HepG2 (cell line): Measurements from ENCODE around the gene SERBP1. TPM values are rescaled to one million over a fixed set of nuclear protein-coding genes. Genes with fewer than 3 reads are reported as not detected.

Experiments
- ATAC-seq: fragments of 200-7000 bp; cut with Tn5 transposase; 3 replicates; pipeline ENCODE4 v1.9.1; 2020; ENCODE audit warnings: mild to moderate bottlenecking, moderate library complexity
- BruUV-seq: library from RNA; stranded (reverse); fragments of 400-500 nt; replicated peaks from 2 replicates; lab custom pipeline; 2021; lab: Mats Ljungman, UMichigan
- CTCF ChIA-PET: fragments of 300-600 bp; formaldehyde crosslinking; extraction: SDS; loops from one replicate; lab custom pipeline; 2021; ENCODE audit warnings: low total read pairs, inconsistent platforms, low intra/inter-chr PET ratio; lab: Yijun Ruan, JAX
- POLR2A ChIA-PET: fragments of 350-600 bp; sonication (Branson Sonifier 250); formaldehyde crosslinking; loops from one replicate; lab custom pipeline; 2020; ENCODE audit warnings: antibody characterized with exemption, inconsistent platforms; lab: Yijun Ruan, JAX
- DNase-seq: peaks from one replicate; pipeline ENCODE4 v3.0.0-alpha.2; 2015; ENCODE audit warnings: low spot score
- FAIRE-seq: peaks from 3 replicates; lab custom pipeline; 2011; peaks lifted over from hg19 to GRCh38; lab: Jason Lieb, UNC
- H2AFZ ChIP-seq: one replicate; pipeline ENCODE4 v1.6.1; 2011; ENCODE audit warnings: low read length, inconsistent platforms
- H3K27ac ChIP-seq: fragments of 300-600 bp; 3 replicates; pipeline ENCODE4 v1.8.0; 2011; ENCODE audit warnings: mixed run types, mild to moderate bottlenecking, mixed read lengths, low read length, inconsistent platforms; ENCODE audit not compliant: insufficient read depth; ENCODE audit errors: extremely low read length
- H3K27me3 ChIP-seq, 2 experiments: fragments of 200-600 bp in 1 of 2; 2 replicates in 1 of 2; 3 replicates in 1 of 2; pipeline versions ENCODE4 v1.6.0 to v1.8.0; 2011; ENCODE audit warnings: low read length in 2 of 2, mild to moderate bottlenecking in 2 of 2, moderate library complexity in 2 of 2, inconsistent platforms in 1 of 2; ENCODE audit not compliant: insufficient read depth in 2 of 2, control insufficient read depth in 1 of 2
- H3K36me3 ChIP-seq, 2 experiments: fragments of 200-600 bp in 1 of 2; replicated peaks in 1 of 2; 2 replicates in 1 of 2; 3 replicates in 1 of 2; pipeline versions ENCODE4 v1.5.1 to v1.8.0; 2011; ENCODE audit warnings: low read length in 2 of 2, inconsistent platforms in 1 of 2; ENCODE audit not compliant: insufficient read depth in 2 of 2, control insufficient read depth in 1 of 2
- H3K4me1 ChIP-seq: 2 replicates; pipeline ENCODE4 v1.5.1; 2012; ENCODE audit warnings: low read length, inconsistent platforms; ENCODE audit not compliant: insufficient read depth
- H3K4me2 ChIP-seq: 2 replicates; pipeline ENCODE4 v1.6.0; 2011; ENCODE audit warnings: low read depth, low read length, inconsistent platforms
- H3K4me3 ChIP-seq, 3 experiments: fragments of 200-600 bp in 1 of 3; sonication (generic), shearing (Covaris generic) in 1 of 3; replicated peaks in 1 of 3; 2 replicates each; pipeline ENCODE4 v1.5.1; 2011 to 2016; ENCODE audit warnings: low read length in 3 of 3, inconsistent platforms in 2 of 3, low read depth in 2 of 3, mild to moderate bottlenecking in 2 of 3, control low read depth in 1 of 3, mixed read lengths in 1 of 3; ENCODE audit not compliant: insufficient read depth in 1 of 3
- H3K79me2 ChIP-seq: one replicate; pipeline ENCODE4 v1.6.1; 2011; ENCODE audit warnings: low read length, inconsistent platforms; ENCODE audit not compliant: insufficient read depth
- H3K9ac ChIP-seq: 2 replicates; pipeline ENCODE4 v1.6.0; 2011; ENCODE audit warnings: mild to moderate bottlenecking, low read depth, low read length, inconsistent platforms; ENCODE audit not compliant: insufficient read depth
- H3K9me3 ChIP-seq: 2 replicates; pipeline ENCODE4 v1.5.1; 2012; ENCODE audit warnings: mild to moderate bottlenecking, low read length
- H4K20me1 ChIP-seq: 2 replicates; pipeline ENCODE4 v1.6.0; 2011; ENCODE audit warnings: inconsistent platforms, mild to moderate bottlenecking, low read length, moderate library complexity; ENCODE audit not compliant: insufficient read depth
- ATM ChIP-seq: fragments of 450-650 bp; IDR thresholded peaks from 2 replicates; pipeline ENCODE4 v1.7.1; 2017; ENCODE audit warnings: mild to moderate bottlenecking, borderline replicate concordance
- E2F1 ChIP-seq: sonication (generic); formaldehyde crosslinking; IDR thresholded peaks from 2 replicates; pipeline ENCODE4 v1.5.0; 2020; ENCODE audit warnings: missing genetic modification reagents
- SP4 ChIP-seq: sonication (generic); formaldehyde crosslinking; IDR thresholded peaks from 2 replicates; pipeline ENCODE4 v1.8.1; 2023; ENCODE audit warnings: mild to moderate bottlenecking, missing genetic modification reagents
- TBX3 ChIP-seq: fragments of 450-650 bp; IDR thresholded peaks from 2 replicates; pipeline ENCODE4 v1.6.1; 2017; ENCODE audit warnings: antibody characterized with exemption, mild to moderate bottlenecking, inconsistent platforms, borderline replicate concordance
- ZFP90 ChIP-seq: sonication (generic); formaldehyde crosslinking; IDR thresholded peaks from 2 replicates; pipeline ENCODE4 v1.8.0; 2022; ENCODE audit warnings: missing genetic modification reagents, mild to moderate bottlenecking, inconsistent platforms, borderline replicate concordance
- ZNF468 ChIP-seq: sonication (generic); formaldehyde crosslinking; IDR thresholded peaks from 2 replicates; pipeline ENCODE4 v1.8.0; 2022; ENCODE audit warnings: mild to moderate bottlenecking, moderate library complexity, missing genetic modification reagents
- ZNF557 ChIP-seq: sonication (generic); formaldehyde crosslinking; IDR thresholded peaks from 2 replicates; pipeline ENCODE4 v1.4.0; 2020; ENCODE audit warnings: missing genetic modification reagents
- ZNF768 ChIP-seq: sonication (generic); formaldehyde crosslinking; IDR thresholded peaks from 2 replicates; pipeline ENCODE4 v1.4.0; 2020; ENCODE audit warnings: missing genetic modification reagents
- ZNF780A ChIP-seq: sonication (generic); formaldehyde crosslinking; IDR thresholded peaks from 2 replicates; pipeline ENCODE4 v1.8.0; 2022; ENCODE audit warnings: mild to moderate bottlenecking, missing genetic modification reagents, moderate library complexity
- ZNF800 ChIP-seq: sonication (generic); formaldehyde crosslinking; IDR thresholded peaks from 2 replicates; pipeline ENCODE4 v1.4.0; 2020; ENCODE audit warnings: missing genetic modification reagents
- ZSCAN25 ChIP-seq: sonication (generic); formaldehyde crosslinking; IDR thresholded peaks from 2 replicates; pipeline ENCODE4 v1.8.0; 2022; ENCODE audit warnings: mild to moderate bottlenecking, missing genetic modification reagents
- WGBS: methylation state at CpG from one replicate; pipeline ENCODE4 v1.1.6; 2017; ENCODE audit warnings: low lambda C conversion rate; 5-methylcytosine and 5-hydroxymethylcytosine counted together
- in situ Hi-C: cut with HindIII; loops from 2 replicates; pipeline ENCODE4 v1.10.0; 2017; ENCODE audit warnings: low pct_unique_long_range_greater_than_20kb; ENCODE audit not compliant: extremely low pct_ligation_motif_present
- intact Hi-C: fragments of 100-400 bp; cut with micrococcal nuclease; formaldehyde crosslinking; loops from one replicate; pipeline ENCODE4 v1.10.0; 2022; ENCODE audit not compliant: unreplicated experiment
- polyA plus RNA-seq, 8 experiments: library from polyadenylated mRNA; depleted of rRNA in 3 of 8; stranded (reverse) in 7 of 8; unstranded in 1 of 8; fragments of >200 nt; fragmentation: Illumina TruSeq in 4 of 8; extraction: Trizol in 4 of 8; gene quantifications; 2 replicates each; pipeline versions ENCODE4 v1.2.1 to v1.2.3, GENCODE V29; 2011 to 2016; ENCODE audit warnings: low read depth in 4 of 8, missing spikeins in 1 of 8, mixed read lengths in 1 of 8; ENCODE audit not compliant: insufficient read depth in 1 of 8
- total RNA-seq, 5 experiments: library from RNA; depleted of rRNA; stranded (reverse); fragments of >200 nt; fragmentation: Illumina TruSeq; extraction: Trizol; gene quantifications; 2 replicates each; pipeline ENCODE4 v1.2.3, GENCODE V29; 2016; ENCODE audit warnings: low read depth in 1 of 5
- TF ChIP-seq, protein P1 (sequence below): sonication (generic); formaldehyde crosslinking; IDR thresholded peaks from 2 replicates; pipeline ENCODE4 v1.8.0; 2022; ENCODE audit warnings: missing genetic modification reagents, mild to moderate bottlenecking, inconsistent platforms, borderline replicate concordance
- TF ChIP-seq, protein P2 (sequence below): sonication (generic); formaldehyde crosslinking; conservative IDR thresholded peaks from 2 replicates; pipeline ENCODE4 v1.8.0; 2022; ENCODE audit warnings: low read depth, missing genetic modification reagents

Gene SERBP1
- total and polyA plus RNA-seq, 2 of the 13 experiments (the other 11 are each of a cell fraction or from before 2014, with no cell fraction given): 175 to 281 TPM

DNA sequence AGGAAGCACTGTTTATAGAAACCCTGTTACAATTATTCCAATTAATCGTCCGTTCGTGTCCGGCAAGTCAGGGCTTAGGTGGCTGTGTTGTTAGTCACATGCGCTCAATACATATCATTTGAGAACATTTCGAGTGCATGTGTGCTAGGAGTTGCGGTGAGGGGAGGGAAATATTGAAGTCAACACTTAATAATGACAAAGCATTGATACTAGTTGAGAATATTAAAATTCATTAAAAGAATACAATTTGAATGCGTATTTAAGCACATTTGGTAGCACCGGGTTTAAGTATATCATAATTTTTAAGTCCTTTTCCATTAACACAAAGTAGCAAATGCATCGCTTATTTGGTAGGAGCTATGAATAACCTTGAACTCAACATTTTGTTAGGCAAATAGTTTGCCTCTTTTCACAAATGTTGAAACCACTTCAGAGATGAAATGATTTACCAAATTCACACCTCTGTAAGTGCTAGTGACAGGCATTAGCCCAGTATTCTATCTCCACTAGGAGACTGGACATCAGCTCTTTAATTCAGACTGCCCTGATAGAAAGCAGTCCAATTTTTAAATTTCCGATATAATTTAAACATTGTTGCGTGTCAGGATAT, 1.1 kb upstream of the SERBP1 start:
- H3K9me3 ChIP-seq: no peaks in the 10 kb centered on the region
- TF ChIP-seq ZFP90 (CRISPR knock-in tag) (0 out of 2 replicates have a peak, but pooled peaks have one; percentile 37), TBX3 (no peak), SP4 (CRISPR knock-in tag) (peak; percentile 2; the same call in 1 of the 2 replicates), ZNF468 (CRISPR knock-in tag) (no peak), E2F1 (CRISPR knock-in tag) (no peak), ZNF800 (CRISPR knock-in tag) (0 out of 2 replicates have a peak, but pooled peaks have one; percentile 16), ZNF780A (CRISPR knock-in tag) (peak; percentile 26; the same call in 1 of the 2 replicates), ATM (no peak), ZNF768 (CRISPR knock-in tag) (no peak), ZSCAN25 (CRISPR knock-in tag) (no peak), ZNF557 (CRISPR knock-in tag) (0 out of 2 replicates have a peak, but pooled peaks have one; percentile 11)
- TF ChIP-seq, protein P1, sequence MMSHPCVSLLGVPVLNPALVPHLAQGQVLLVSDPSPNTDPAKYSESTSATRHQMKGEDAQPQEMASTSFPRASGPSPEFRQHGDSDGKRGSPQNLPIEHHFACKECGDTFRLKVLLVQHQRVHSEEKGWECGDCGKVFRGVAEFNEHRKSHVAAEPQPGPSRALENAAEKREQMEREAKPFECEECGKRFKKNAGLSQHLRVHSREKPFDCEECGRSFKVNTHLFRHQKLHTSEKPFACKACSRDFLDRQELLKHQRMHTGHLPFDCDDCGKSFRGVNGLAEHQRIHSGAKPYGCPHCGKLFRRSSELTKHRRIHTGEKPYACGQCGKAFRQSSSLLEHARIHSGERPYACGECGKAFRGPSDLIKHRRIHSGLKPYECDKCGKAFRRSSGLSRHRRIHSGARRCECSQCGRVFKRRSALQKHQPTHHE (CRISPR knock-in tag): 0 out of 2 replicates have a peak, but pooled peaks have one; percentile 0
- TF ChIP-seq, protein P2, sequence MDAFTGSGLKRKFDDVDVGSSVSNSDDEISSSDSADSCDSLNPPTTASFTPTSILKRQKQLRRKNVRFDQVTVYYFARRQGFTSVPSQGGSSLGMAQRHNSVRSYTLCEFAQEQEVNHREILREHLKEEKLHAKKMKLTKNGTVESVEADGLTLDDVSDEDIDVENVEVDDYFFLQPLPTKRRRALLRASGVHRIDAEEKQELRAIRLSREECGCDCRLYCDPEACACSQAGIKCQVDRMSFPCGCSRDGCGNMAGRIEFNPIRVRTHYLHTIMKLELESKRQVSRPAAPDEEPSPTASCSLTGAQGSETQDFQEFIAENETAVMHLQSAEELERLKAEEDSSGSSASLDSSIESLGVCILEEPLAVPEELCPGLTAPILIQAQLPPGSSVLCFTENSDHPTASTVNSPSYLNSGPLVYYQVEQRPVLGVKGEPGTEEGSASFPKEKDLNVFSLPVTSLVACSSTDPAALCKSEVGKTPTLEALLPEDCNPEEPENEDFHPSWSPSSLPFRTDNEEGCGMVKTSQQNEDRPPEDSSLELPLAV (CRISPR knock-in tag): no peak
- TF ChIP-seq, all 625 proteins: peak for 6
- in situ Hi-C loops (no loop called here), intact Hi-C loops (loop anchor here (2.0 to 5.0 kb wide), 2 partner anchors 56 to 506 kb away; partner anchors contain the start of genes DNAI4 and MIER1)
- no peak for FAIRE-seq
- Histone ChIP-seq H4K20me1 (peaks cover 34% of the 10 kb centered on the region), H3K4me3 (peak overlapping the region; percentile 66 to 96 (median 77)), H3K79me2 (peaks cover 39% of the 10 kb centered on the region), H3K4me2 (peak overlapping the region; percentile 85), H3K27ac (peak overlapping the region; percentile 93), H3K9ac (peak overlapping the region; percentile 85), H2AFZ (peak overlapping the region; percentile 69), H3K36me3 (peaks cover 0 to 2% of the 10 kb centered on the region in 2 experiments; a peak in 1 of 5 replicates), H3K4me1 (peaks cover 24% of the 10 kb centered on the region), H3K27me3 (no peaks in the 10 kb centered on the region; a peak in 1 of 5 replicates)
- ATAC-seq: no peak
- BruUV-seq: no TSS peak
- DNase-seq: no peak
- CTCF ChIA-PET: no interaction called here
- 5% methylated on average over 12 of the region's 12 CpGs for WGBS
- POLR2A ChIA-PET: interaction anchor here (0.7 to 3.0 kb wide), 11 partner anchors 8 to 270 kb away, joined by 3 to 15 read pairs (median 5); partner anchors contain the start of gene GADD45A
